ENCODE data around the gene A3GALT2.

DNA sequence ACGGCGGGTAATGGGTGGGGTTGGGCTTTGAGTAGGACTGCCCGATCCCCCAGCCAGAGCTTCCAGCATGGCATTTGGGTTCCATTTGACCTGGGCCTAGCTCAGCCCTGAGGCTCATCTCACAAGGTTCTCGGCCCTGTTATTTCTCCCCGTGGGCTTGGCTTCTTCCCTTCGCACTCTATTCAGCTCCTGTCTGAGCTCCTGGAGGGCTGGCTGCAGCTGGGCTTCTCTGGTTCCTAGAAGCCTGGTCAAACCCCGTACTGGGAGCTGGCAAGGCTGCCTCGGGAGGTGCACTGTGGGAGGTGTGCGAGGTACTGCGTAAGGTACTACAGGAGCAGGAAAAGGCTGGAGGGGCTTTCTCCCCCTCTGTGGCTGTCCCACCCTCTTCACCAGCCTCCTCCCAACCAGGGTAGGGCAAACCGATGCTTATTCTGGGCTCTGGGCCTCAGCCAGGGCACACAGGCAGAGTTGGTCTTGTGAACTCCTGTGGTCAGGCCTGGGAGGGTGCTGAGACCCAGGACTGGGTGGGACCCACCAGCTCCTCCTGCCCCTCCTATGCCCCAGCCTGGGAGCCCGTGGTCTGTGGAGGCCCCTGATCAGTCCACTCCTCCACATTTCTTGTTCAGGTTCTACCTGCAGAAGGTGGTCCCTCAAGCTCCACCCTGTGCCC, 814 bp downstream of the A3GALT2 start:
- TF ChIP-seq ZNF792 (tag by site-specific recombination; IDR thresholded peaks at IDR 0.05) (no peak), ZNF24 (tag by site-specific recombination; IDR thresholded peaks at IDR 0.05) (no peak)
- TF ChIP-seq, protein P1, sequence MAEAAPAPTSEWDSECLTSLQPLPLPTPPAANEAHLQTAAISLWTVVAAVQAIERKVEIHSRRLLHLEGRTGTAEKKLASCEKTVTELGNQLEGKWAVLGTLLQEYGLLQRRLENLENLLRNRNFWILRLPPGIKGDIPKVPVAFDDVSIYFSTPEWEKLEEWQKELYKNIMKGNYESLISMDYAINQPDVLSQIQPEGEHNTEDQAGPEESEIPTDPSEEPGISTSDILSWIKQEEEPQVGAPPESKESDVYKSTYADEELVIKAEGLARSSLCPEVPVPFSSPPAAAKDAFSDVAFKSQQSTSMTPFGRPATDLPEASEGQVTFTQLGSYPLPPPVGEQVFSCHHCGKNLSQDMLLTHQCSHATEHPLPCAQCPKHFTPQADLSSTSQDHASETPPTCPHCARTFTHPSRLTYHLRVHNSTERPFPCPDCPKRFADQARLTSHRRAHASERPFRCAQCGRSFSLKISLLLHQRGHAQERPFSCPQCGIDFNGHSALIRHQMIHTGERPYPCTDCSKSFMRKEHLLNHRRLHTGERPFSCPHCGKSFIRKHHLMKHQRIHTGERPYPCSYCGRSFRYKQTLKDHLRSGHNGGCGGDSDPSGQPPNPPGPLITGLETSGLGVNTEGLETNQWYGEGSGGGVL (tag by site-specific recombination; IDR thresholded peaks at IDR 0.05) = no peak
